Endothelial cell (in vitro differentiated cells): Measurements from ENCODE around the gene NOS2. TPM values are rescaled to one million over a fixed set of nuclear protein-coding genes. Genes with fewer than 3 reads are reported as not detected.
"Not testable (repeated sequence)": the region's sequence is repeated elsewhere in the genome, so short reads cannot be mapped to it uniquely, and the experiment has no call there.

Experiments used
- DNase-seq: peaks from one replicate; pipeline ENCODE4 v3.0.0; 2021; ENCODE audit warnings: low spot score
- H3K27ac Mint-ChIP-seq: one replicate; pipeline ENCODE4 v1.8.0; 2021; ENCODE audit warnings: mixed read lengths, inconsistent platforms; ENCODE audit not compliant: unreplicated experiment
- H3K27me3 Mint-ChIP-seq: one replicate; pipeline ENCODE4 v1.8.0; 2021; ENCODE audit warnings: mild to moderate bottlenecking, moderate library complexity, mixed read lengths, inconsistent platforms; ENCODE audit not compliant: unreplicated experiment
- H3K36me3 Mint-ChIP-seq: one replicate; pipeline ENCODE4 v1.8.0; 2021; ENCODE audit warnings: mild to moderate bottlenecking, low read depth, mixed read lengths, inconsistent platforms; ENCODE audit not compliant: unreplicated experiment
- H3K4me1 Mint-ChIP-seq: one replicate; pipeline ENCODE4 v1.8.0; 2021; ENCODE audit warnings: mild to moderate bottlenecking, mixed read lengths, inconsistent platforms; ENCODE audit not compliant: unreplicated experiment
- H3K4me3 Mint-ChIP-seq: one replicate; pipeline ENCODE4 v1.8.0; 2021; ENCODE audit warnings: mild to moderate bottlenecking, mixed read lengths, inconsistent platforms; ENCODE audit not compliant: unreplicated experiment
- H3K9me3 Mint-ChIP-seq: one replicate; pipeline ENCODE4 v1.8.0; 2021; ENCODE audit warnings: mixed read lengths, inconsistent platforms; ENCODE audit not compliant: unreplicated experiment
- total RNA-seq: library from RNA; stranded (reverse); fragmentation: NEBNext Ultra II Directional; extraction: Animal tissue kit (Norgen Biotek cat#: 25700); gene quantifications from one replicate; pipeline ENCODE4 v1.2.1, GENCODE V29; 2021; ENCODE audit not compliant: unreplicated experiment
- TF ChIP-seq, protein P1 (sequence below): fragments of 200-600 bp; sonication (generic); IDR thresholded peaks from one replicate; pipeline ENCODE4 v1.5.0; 2021; ENCODE audit warnings: antibody characterized with exemption; ENCODE audit not compliant: unreplicated experiment

NOS2 gene
- total RNA-seq, 1 donor from 2014 or later: 1.3 TPM

DNA sequence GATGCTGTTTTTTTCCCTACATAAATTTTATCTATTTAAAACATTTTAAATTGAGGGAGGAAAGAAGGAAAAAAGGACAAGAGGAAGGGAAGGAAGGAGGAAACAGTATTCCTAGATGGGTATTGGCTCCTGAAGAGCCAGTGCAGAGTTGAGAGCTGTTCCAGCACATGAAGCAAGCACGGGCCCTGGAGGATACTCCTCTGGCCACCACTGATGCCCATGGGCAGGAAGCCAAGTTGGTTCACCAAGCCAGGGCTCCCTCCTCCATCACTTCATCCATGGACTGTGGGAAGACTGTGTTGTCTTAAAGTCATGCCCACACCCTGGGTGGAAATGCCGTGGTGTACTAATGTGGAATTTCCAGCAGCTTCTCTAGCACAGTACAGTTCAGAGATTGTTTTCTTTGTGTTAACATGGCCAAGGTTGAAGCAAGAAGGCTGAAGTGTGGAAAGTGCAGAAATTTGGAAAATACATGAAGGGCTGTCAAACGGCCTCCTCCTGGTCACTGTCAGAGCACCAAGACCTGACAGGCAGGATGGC lies 23.9 kb upstream of the NOS2 start:
- Mint-ChIP-seq H3K4me1 (no peaks in the 10 kb centered on the region), H3K9me3 (no peaks in the 10 kb centered on the region), H3K36me3 (no peaks in the 10 kb centered on the region), H3K4me3 (no peak overlapping the region), H3K27me3 (peaks cover 1% of the 10 kb centered on the region), H3K27ac (no peak overlapping the region)
- TF ChIP-seq, protein P1, sequence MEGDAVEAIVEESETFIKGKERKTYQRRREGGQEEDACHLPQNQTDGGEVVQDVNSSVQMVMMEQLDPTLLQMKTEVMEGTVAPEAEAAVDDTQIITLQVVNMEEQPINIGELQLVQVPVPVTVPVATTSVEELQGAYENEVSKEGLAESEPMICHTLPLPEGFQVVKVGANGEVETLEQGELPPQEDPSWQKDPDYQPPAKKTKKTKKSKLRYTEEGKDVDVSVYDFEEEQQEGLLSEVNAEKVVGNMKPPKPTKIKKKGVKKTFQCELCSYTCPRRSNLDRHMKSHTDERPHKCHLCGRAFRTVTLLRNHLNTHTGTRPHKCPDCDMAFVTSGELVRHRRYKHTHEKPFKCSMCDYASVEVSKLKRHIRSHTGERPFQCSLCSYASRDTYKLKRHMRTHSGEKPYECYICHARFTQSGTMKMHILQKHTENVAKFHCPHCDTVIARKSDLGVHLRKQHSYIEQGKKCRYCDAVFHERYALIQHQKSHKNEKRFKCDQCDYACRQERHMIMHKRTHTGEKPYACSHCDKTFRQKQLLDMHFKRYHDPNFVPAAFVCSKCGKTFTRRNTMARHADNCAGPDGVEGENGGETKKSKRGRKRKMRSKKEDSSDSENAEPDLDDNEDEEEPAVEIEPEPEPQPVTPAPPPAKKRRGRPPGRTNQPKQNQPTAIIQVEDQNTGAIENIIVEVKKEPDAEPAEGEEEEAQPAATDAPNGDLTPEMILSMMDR: no peak
- DNase-seq: no peak

DNA sequence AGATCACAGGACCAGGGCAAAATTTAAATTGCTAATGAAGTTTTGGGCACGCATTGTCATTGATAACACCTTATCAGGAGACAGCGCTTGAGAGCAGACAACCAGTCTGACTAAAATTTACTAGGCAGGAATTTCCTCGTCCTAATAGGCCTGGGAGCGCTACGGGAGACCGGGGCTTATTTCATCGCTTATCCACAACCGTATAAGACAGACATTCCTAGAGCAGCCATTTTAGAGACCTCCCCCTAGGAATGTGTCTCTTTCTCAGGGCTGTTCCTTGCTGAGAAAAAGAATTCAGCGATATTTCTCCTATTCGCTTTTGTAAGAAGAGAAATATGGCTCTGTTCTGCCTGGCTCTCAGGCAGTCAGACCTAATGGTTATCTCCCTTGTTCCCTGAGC lies 21.8 kb upstream of the NOS2 start:
- not testable (repeated sequence) for H3K27ac Mint-ChIP-seq, H3K9me3 Mint-ChIP-seq, H3K4me3 Mint-ChIP-seq, DNase-seq, H3K4me1 Mint-ChIP-seq, H3K36me3 Mint-ChIP-seq, H3K27me3 Mint-ChIP-seq

DNA sequence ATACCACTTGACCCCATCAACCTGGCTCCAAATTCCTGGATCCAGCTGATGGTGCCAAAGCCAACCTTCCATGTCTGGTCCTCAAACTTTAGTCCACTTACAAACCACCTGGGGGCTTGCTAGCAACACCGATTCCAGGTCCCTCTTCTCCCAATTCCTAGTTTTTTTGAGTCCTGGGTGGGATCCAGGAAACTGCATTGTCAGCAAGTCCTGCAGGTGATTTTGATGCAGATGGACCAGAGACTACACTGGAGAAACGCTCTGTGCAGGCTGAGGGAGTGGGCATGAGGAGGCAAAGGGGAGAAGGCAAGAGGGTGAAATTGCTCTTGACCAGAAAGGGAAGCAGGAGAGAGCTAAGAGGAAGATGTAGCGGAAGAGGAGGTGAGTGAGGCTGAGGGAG lies 21.0 kb upstream of the NOS2 start:
- no peak for DNase-seq
- no peak overlapping the region for H3K27ac Mint-ChIP-seq
- TF ChIP-seq, protein P1: no peak
- H3K27me3 Mint-ChIP-seq: peaks cover 4% of the 10 kb centered on the region
- no peaks in the 10 kb centered on the region for H3K9me3 Mint-ChIP-seq
- peaks cover 12% of the 10 kb centered on the region for H3K4me1 Mint-ChIP-seq
- no peaks in the 10 kb centered on the region for H3K36me3 Mint-ChIP-seq
- no peak overlapping the region for H3K4me3 Mint-ChIP-seq

DNA sequence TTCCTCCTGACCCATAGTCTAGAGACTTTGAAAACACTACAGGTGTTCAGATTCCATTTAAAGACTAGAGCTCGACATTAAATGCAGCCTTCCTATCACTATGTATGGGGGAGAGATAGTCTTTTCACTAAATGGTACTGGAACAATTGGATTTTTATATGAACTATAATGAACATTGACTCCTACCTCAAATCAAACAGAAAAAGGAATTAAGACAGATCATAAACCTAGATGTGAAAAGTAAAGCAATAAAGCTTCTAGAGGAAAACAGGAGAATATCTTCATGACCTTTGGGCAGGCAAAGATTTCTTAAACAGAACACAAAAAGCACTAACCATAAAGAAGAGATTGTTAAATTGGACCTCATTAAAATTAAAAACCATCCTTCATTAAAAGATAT lies 18.8 kb upstream of the NOS2 start:
- TF ChIP-seq, protein P1: no peak
- Mint-ChIP-seq H3K27ac (no peak overlapping the region), H3K4me3 (no peak overlapping the region), H3K4me1 (peaks cover 12% of the 10 kb centered on the region), H3K27me3 (peaks cover 4% of the 10 kb centered on the region), H3K9me3 (no peaks in the 10 kb centered on the region), H3K36me3 (no peaks in the 10 kb centered on the region)
- no peak for DNase-seq

DNA sequence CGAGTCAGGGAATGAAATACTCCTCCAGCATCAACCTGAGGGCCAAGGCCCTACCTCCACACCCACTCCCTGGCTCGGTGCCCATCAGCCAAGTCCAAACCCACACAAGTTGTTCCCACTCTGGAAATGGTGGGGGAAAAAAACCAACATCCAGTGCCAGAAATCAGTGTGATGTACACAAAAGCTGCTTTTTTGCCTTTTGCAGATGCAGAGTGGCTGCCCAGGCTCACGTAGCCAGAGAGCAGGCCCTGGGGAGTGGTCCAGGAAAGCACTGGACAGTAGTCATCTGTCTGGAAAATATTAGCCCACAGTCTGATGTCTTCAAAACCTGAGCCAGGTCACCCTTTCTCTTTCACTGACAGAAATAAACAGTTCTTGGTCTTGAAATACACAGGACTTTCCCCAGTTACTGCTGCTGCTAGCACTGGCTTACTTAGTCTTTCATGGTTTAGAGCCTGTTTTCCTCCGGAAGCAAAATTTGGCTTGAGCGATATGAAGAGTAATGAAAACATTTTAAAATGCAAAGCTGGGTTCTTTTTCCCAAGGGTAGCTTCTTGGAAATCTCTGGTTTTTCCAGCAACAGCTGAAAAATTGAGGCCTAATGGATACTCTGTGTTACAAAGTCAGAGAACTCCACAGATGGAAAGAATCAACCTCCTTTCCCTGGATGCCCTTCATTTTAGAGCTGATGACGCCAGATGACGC lies 18.2 kb upstream of the NOS2 start:
- Mint-ChIP-seq H3K27ac (no peak overlapping the region), H3K27me3 (peaks cover 4% of the 10 kb centered on the region), H3K9me3 (no peaks in the 10 kb centered on the region), H3K4me3 (no peak overlapping the region), H3K36me3 (no peaks in the 10 kb centered on the region), H3K4me1 (peaks cover 12% of the 10 kb centered on the region)
- no peak for DNase-seq
- TF ChIP-seq, protein P1: no peak
